ENCODE results near the gene ABCA8. TPM values are rescaled to one million over a fixed set of nuclear protein-coding genes. Genes with fewer than 3 reads are reported as not detected.

Gene ABCA8
- total RNA-seq, 1 donor from 2014 or later, result 38.3 TPM

DNA sequence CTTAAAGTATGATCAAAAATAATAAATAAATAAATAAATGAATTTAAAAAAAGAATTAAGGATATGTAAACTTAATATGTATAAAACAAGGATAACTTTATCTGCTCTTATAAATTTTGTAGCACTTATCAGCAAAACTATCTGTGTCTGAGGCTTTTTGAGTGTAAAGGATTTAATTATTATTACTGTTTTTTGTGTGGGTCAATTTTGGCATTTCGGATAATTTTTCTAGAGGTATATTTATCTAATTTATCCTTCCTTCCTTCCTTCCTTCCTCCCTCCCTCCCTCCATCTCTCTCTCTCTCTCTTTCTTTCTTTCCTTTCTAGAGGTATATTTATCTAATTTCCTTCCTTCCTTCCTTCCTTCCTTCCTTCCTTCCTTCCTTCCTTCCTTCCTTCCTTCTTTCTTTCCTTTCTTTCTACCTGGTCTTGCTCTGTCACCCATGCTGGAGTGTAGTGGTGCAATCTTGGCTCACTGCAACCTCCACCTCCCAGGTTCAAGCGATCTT is 120.8 kb downstream of the ABCA8 start:
- intact Hi-C loops (cut with DNase I), result no loop called here
- ATAC-seq, result no peak
- no peak overlapping the region for H3K27ac ChIP-seq
- no peaks in the 10 kb centered on the region for H3K27me3 ChIP-seq (ENCODE audit: low read depth)
- no peak overlapping the region for H3K4me3 ChIP-seq
- no peak for DNase-seq
- no peaks in the 10 kb centered on the region for H3K9me3 ChIP-seq
- no peak for TF ChIP-seq CTCF (IDR thresholded peaks at IDR 0.05)
- no peaks in the 10 kb centered on the region for H3K36me3 ChIP-seq
- peaks cover 6% of the 10 kb centered on the region for H3K4me1 ChIP-seq

GRCh38 chr17:68832109-68832802 is 122.9 kb downstream of the ABCA8 start:
- no peak for DNase-seq
- Histone ChIP-seq H3K36me3 (no peaks in the 10 kb centered on the region), H3K27me3 (ENCODE audit: low read depth) (no peaks in the 10 kb centered on the region), H3K9me3 (no peaks in the 10 kb centered on the region), H3K4me3 (no peak overlapping the region), H3K4me1 (peaks cover 6% of the 10 kb centered on the region), H3K27ac (no peak overlapping the region)
- ATAC-seq, result peak in 1 of 2 donors; percentile 35
- no peak for TF ChIP-seq CTCF (IDR thresholded peaks at IDR 0.05)
- intact Hi-C loops (cut with DNase I), result no loop called here

DNA sequence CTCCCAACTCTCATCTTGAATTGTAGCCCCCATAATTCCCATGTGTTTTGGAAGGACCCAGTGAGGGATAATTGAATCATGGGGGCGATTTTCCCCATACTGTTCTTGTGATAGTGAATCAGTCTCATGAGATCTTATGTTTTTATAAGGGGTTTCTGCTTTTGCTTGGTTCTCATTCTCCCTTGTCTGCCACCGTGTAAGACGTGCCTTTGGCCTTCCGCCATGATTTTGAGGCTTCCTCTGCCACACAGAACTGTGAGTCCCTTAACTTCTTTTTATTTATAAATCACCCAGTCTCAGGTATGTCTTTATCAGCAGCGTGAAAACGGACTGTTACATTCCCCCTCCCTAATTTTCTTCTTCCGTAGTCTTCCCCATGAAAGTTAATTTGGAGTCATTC is 124.0 kb downstream of the ABCA8 start:
- DNase-seq, result no peak
- Histone ChIP-seq H3K36me3 (no peaks in the 10 kb centered on the region), H3K4me3 (no peak overlapping the region), H3K9me3 (no peaks in the 10 kb centered on the region), H3K4me1 (peaks cover 6% of the 10 kb centered on the region), H3K27ac (no peak overlapping the region), H3K27me3 (ENCODE audit: low read depth) (no peaks in the 10 kb centered on the region)
- no peak for TF ChIP-seq CTCF (IDR thresholded peaks at IDR 0.05)
- ATAC-seq, result no peak
- intact Hi-C loops (cut with DNase I), result no loop called here

DNA sequence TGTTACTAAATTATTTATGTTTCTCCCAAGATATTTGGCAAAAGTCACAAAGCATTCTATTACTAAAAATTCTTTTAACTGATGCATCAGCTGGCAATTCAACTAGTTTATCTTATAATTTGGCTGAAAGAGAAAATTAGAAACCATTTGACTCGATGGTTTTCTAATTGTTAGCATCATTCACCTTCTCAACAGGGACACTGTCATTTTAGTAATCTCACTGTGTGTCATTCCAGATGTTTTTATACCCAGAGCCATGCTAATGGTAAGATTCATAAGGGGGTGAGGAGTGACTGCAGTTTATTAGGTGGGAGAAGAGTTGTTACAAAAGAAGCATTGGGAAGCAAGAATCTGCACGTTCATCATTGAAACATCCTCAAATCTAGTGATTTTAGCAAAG is 124.9 kb downstream of the ABCA8 start:
- ATAC-seq, result no peak
- no peaks in the 10 kb centered on the region for H3K9me3 ChIP-seq
- no peak for TF ChIP-seq CTCF (IDR thresholded peaks at IDR 0.05)
- H3K27ac ChIP-seq, result no peak overlapping the region
- DNase-seq, result no peak
- intact Hi-C loops (cut with DNase I), result no loop called here
- no peaks in the 10 kb centered on the region for H3K27me3 ChIP-seq (ENCODE audit: low read depth)
- no peaks in the 10 kb centered on the region for H3K36me3 ChIP-seq
- peaks cover 6% of the 10 kb centered on the region for H3K4me1 ChIP-seq
- no peak overlapping the region for H3K4me3 ChIP-seq

- H3K4me1 ChIP-seq, result peaks cover 6% of the 10 kb centered on the region
- H3K27ac ChIP-seq, result no peak overlapping the region
- intact Hi-C loops (cut with DNase I), result no loop called here
- no peaks in the 10 kb centered on the region for H3K36me3 ChIP-seq
- H3K9me3 ChIP-seq, result no peaks in the 10 kb centered on the region
- no peaks in the 10 kb centered on the region for H3K27me3 ChIP-seq (ENCODE audit: low read depth)
- no peak for TF ChIP-seq CTCF (IDR thresholded peaks at IDR 0.05)
- DNase-seq (no peak), ATAC-seq (no peak)
- no peak overlapping the region for H3K4me3 ChIP-seq
Observed at GRCh38 chr17:68829211-68829610, 126.0 kb downstream of the ABCA8 start.

All from lower lobe of right lung (tissue), 2 donors.